Measurements from ENCODE around the gene MLLT10. TPM values are rescaled to one million over a fixed set of nuclear protein-coding genes. Genes with fewer than 3 reads are reported as not detected.

MLLT10 gene
- total and polyA plus RNA-seq, 9 of the 15 experiments (the other 6 are each of a cell fraction or from before 2014, with no cell fraction given), result 18.8 to 81.4 (median 64.2) TPM

DNA sequence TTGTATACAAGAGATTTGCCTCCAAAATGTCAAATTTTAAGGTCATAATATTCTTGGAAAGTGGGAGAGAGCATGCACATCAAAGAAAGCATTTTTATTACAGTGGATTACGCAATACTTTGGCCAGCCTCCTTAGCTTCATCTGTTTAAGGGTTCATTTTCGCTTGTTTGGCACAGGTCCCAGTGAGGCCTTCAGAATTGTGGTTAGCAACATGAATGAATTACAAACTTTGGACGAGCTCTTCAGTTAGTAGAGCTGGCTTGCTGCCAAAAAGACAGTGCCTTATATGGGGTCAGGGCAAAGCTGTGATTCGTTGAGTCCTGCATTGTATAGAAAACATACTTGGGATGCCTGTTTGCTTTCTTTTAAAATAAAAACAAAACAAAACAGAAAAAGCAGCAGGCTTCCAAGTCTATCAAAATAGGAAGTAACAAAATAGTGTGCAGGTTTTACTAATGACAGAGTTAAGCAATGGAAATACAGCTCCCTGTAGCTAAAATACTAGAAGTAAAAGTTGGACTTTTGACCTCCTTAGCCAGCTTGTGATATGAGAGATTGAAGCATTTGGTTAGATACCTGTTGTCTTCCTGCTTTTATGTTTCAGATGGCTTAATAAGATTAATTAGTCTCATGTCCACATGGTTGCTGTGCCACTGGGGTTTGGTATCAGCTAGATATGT is 190.8 kb downstream of the MLLT10 start (continued):
- TF ChIP-seq, protein P1, sequence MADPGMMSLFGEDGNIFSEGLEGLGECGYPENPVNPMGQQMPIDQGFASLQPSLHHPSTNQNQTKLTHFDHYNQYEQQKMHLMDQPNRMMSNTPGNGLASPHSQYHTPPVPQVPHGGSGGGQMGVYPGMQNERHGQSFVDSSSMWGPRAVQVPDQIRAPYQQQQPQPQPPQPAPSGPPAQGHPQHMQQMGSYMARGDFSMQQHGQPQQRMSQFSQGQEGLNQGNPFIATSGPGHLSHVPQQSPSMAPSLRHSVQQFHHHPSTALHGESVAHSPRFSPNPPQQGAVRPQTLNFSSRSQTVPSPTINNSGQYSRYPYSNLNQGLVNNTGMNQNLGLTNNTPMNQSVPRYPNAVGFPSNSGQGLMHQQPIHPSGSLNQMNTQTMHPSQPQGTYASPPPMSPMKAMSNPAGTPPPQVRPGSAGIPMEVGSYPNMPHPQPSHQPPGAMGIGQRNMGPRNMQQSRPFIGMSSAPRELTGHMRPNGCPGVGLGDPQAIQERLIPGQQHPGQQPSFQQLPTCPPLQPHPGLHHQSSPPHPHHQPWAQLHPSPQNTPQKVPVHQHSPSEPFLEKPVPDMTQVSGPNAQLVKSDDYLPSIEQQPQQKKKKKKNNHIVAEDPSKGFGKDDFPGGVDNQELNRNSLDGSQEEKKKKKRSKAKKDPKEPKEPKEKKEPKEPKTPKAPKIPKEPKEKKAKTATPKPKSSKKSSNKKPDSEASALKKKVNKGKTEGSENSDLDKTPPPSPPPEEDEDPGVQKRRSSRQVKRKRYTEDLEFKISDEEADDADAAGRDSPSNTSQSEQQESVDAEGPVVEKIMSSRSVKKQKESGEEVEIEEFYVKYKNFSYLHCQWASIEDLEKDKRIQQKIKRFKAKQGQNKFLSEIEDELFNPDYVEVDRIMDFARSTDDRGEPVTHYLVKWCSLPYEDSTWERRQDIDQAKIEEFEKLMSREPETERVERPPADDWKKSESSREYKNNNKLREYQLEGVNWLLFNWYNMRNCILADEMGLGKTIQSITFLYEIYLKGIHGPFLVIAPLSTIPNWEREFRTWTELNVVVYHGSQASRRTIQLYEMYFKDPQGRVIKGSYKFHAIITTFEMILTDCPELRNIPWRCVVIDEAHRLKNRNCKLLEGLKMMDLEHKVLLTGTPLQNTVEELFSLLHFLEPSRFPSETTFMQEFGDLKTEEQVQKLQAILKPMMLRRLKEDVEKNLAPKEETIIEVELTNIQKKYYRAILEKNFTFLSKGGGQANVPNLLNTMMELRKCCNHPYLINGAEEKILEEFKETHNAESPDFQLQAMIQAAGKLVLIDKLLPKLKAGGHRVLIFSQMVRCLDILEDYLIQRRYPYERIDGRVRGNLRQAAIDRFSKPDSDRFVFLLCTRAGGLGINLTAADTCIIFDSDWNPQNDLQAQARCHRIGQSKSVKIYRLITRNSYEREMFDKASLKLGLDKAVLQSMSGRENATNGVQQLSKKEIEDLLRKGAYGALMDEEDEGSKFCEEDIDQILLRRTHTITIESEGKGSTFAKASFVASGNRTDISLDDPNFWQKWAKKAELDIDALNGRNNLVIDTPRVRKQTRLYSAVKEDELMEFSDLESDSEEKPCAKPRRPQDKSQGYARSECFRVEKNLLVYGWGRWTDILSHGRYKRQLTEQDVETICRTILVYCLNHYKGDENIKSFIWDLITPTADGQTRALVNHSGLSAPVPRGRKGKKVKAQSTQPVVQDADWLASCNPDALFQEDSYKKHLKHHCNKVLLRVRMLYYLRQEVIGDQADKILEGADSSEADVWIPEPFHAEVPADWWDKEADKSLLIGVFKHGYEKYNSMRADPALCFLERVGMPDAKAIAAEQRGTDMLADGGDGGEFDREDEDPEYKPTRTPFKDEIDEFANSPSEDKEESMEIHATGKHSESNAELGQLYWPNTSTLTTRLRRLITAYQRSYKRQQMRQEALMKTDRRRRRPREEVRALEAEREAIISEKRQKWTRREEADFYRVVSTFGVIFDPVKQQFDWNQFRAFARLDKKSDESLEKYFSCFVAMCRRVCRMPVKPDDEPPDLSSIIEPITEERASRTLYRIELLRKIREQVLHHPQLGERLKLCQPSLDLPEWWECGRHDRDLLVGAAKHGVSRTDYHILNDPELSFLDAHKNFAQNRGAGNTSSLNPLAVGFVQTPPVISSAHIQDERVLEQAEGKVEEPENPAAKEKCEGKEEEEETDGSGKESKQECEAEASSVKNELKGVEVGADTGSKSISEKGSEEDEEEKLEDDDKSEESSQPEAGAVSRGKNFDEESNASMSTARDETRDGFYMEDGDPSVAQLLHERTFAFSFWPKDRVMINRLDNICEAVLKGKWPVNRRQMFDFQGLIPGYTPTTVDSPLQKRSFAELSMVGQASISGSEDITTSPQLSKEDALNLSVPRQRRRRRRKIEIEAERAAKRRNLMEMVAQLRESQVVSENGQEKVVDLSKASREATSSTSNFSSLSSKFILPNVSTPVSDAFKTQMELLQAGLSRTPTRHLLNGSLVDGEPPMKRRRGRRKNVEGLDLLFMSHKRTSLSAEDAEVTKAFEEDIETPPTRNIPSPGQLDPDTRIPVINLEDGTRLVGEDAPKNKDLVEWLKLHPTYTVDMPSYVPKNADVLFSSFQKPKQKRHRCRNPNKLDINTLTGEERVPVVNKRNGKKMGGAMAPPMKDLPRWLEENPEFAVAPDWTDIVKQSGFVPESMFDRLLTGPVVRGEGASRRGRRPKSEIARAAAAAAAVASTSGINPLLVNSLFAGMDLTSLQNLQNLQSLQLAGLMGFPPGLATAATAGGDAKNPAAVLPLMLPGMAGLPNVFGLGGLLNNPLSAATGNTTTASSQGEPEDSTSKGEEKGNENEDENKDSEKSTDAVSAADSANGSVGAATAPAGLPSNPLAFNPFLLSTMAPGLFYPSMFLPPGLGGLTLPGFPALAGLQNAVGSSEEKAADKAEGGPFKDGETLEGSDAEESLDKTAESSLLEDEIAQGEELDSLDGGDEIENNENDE (IDR thresholded peaks at IDR 0.05; ENCODE audit: low read depth, low read length), result no peak
- TF ChIP-seq RAD51 (IDR thresholded peaks at IDR 0.05; ENCODE audit: borderline replicate concordance, low read depth) (no peak), ZNF445 (CRISPR knock-in tag; IDR thresholded peaks at IDR 0.05; ENCODE audit: low read depth) (no peak), SMARCC2 (IDR thresholded peaks at IDR 0.05; ENCODE audit: low read depth) (no peak; the same call in 1 of the 2 replicates), ZBTB1 (CRISPR knock-in tag; IDR thresholded peaks at IDR 0.05; ENCODE audit: borderline replicate concordance, low read depth) (no peak)
- TF ChIP-seq, protein P2, sequence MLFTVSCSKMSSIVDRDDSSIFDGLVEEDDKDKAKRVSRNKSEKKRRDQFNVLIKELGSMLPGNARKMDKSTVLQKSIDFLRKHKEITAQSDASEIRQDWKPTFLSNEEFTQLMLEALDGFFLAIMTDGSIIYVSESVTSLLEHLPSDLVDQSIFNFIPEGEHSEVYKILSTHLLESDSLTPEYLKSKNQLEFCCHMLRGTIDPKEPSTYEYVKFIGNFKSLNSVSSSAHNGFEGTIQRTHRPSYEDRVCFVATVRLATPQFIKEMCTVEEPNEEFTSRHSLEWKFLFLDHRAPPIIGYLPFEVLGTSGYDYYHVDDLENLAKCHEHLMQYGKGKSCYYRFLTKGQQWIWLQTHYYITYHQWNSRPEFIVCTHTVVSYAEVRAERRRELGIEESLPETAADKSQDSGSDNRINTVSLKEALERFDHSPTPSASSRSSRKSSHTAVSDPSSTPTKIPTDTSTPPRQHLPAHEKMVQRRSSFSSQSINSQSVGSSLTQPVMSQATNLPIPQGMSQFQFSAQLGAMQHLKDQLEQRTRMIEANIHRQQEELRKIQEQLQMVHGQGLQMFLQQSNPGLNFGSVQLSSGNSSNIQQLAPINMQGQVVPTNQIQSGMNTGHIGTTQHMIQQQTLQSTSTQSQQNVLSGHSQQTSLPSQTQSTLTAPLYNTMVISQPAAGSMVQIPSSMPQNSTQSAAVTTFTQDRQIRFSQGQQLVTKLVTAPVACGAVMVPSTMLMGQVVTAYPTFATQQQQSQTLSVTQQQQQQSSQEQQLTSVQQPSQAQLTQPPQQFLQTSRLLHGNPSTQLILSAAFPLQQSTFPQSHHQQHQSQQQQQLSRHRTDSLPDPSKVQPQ (CRISPR knock-in tag; IDR thresholded peaks at IDR 0.05; ENCODE audit: borderline replicate concordance), result no peak
- TF ChIP-seq, protein P3, sequence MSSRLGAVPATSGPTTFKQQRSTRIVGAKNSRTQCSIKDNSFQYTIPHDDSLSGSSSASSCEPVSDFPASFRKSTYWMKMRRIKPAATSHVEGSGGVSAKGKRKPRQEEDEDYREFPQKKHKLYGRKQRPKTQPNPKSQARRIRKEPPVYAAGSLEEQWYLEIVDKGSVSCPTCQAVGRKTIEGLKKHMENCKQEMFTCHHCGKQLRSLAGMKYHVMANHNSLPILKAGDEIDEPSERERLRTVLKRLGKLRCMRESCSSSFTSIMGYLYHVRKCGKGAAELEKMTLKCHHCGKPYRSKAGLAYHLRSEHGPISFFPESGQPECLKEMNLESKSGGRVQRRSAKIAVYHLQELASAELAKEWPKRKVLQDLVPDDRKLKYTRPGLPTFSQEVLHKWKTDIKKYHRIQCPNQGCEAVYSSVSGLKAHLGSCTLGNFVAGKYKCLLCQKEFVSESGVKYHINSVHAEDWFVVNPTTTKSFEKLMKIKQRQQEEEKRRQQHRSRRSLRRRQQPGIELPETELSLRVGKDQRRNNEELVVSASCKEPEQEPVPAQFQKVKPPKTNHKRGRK (tag; IDR thresholded peaks at IDR 0.05), result no peak
- TF ChIP-seq, protein P4, sequence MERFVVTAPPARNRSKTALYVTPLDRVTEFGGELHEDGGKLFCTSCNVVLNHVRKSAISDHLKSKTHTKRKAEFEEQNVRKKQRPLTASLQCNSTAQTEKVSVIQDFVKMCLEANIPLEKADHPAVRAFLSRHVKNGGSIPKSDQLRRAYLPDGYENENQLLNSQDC (CRISPR knock-in tag; IDR thresholded peaks at IDR 0.05), result no peak
